ENCODE results near the gene EFTUD2.
A peak's percentile ranks its signal among the peaks of the same experiment; 100 is the strongest.

EFTUD2 gene

GRCh38 chr17:44925731-44926697 lies 26.8 kb upstream of the EFTUD2 start:
- no peak for DNase-seq

DNA sequence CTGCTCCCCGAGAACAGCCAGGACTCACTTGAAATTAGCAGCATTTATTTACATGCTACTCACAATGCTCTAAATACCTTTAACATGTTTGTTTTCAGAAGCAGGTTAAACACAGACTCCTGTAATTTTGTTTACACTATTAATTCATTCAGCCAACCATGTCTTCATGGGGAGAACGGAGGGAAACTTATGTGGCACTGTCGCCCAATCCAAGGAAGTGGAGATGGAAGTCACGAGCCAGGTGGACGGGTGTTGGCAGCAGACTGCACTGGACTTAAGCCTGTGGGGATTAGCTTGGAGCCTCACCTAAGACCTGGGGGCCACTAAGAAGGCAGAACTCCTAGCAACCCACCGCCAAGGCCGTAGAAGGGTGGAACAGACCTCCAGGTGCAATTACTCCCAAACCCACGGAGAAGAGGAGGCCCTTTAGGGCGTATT lies 24.9 kb upstream of the EFTUD2 start:
- DNase-seq, result no peak

GRCh38 chr17:44922746-44923470 lies 23.7 kb upstream of the EFTUD2 start:
- no peak for DNase-seq

GRCh38 chr17:44922136-44922535 lies 22.9 kb upstream of the EFTUD2 start:
- DNase-seq, result no peak

DNA sequence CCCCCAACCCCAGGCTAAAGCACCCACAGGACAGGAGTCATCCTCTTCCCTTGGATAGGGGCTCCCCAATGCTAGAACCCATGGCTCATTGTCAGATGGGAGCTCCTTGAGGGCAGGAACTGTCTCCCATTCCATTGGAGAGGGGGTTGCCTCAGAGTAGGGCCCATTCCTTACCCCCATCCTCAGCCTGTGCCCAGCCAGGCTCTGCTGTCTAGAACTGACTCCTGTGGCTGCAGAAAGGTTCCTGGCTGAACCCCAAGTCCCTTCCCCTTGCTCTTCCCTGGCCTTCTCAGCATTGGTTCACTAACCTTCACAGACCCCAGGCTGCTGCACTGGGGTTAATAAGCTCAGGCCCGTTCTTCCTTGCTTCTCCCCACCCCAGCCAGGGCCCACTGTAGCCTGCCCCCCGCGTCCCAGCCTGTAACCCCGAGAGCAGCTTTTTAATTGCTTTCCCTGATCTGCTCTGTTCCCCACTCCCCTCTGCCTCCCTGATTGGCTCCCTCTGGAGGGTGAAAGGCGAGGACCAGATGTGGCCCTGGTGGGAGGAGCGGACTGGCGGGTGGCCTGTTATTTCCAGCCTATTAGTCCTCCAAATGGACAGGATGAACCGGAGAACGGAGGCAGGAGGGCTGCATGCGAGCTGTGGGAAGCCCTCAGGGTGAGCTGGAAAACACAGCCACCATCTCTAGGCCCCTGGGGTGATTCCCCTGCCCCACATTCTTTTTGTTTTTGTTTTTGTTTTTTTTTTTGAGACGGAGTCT lies 22.1 kb upstream of the EFTUD2 start:
- no peak for DNase-seq

- DNase-seq, result no peak
Observed at GRCh38 chr17:44920565-44920940, 21.3 kb upstream of the EFTUD2 start.

GRCh38 chr17:44919885-44920564 lies 20.8 kb upstream of the EFTUD2 start:
- DNase-seq, result peak in 2 of 4 experiments; percentile 17 to 55

GRCh38 chr17:44919411-44919810 lies 20.2 kb upstream of the EFTUD2 start:
- DNase-seq, result no peak

DNA sequence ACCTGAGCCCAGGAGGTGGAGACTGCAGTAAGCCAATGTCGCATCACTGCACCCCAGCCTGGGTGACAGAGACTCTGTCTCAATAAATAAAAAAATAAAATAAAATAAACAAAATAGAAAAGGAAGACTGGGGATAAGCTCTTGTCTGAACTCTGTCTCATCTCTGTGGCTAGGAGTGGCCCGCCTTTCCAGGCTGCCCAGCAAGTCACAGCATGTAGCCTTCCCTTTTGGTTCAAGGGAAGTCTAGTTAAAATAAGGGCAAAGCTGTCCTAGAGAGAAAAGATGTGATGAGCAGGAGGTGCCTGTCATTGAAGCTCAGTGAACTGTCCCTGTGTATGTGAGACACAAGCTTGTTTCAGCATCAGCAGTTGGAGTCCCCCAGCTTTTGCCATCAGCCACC lies 18.8 kb upstream of the EFTUD2 start:
- no peak for DNase-seq

DNA sequence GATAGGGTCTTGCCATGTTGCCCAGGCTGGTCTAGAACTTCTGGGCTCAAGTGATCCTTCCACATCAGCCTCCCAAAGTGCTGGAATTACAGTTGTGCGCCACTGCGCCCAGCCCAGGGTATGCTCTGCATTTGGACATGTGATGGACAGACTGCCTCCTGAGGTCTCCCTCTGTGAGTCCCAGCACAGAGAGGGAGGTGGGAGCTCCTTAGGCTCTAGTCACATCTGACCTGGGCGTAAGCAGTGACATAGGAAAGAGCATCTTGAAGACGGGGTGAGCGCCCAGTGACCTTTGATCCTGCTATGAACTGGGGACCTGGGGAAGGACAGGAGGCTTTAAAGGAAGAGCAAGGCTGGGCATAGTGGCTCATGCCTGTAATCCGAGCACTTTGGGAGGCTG lies 18.2 kb upstream of the EFTUD2 start:
- no peak for DNase-seq

DNA sequence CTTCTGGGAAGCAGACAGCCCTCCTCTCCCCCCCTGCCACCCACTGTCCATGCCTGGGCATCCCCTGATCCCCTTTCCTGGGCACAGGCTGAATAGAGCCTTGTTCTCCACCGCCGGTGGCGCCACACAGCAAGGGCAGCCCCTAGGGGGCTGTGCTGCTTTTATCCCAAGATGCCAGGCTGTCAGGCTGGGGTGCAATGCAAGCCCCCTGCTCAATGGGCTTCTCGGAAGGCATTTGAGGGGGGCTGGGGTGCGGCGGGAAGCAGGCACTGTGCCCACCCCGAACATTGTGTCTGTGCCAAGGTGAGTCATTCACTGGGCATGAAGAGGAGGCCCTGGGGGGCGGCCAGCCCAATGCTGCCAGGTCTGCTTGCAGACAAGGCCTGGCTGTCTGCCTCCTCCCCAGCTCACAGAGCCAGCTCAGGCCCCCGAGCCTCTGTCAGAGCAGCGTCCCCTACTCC lies 17.6 kb upstream of the EFTUD2 start:
- DNase-seq, result no peak

GRCh38 chr17:44915862-44916780 lies 16.9 kb upstream of the EFTUD2 start:
- no peak for DNase-seq

GRCh38 chr17:44915321-44915726 lies 16.1 kb upstream of the EFTUD2 start, which contains the start of gene GFAP:
TSS of gene GFAP (minus strand) at chr17:44915500. CDS start at chr17:44915486, 14 bp downstream.
- DNase-seq, result no peak

DNA sequence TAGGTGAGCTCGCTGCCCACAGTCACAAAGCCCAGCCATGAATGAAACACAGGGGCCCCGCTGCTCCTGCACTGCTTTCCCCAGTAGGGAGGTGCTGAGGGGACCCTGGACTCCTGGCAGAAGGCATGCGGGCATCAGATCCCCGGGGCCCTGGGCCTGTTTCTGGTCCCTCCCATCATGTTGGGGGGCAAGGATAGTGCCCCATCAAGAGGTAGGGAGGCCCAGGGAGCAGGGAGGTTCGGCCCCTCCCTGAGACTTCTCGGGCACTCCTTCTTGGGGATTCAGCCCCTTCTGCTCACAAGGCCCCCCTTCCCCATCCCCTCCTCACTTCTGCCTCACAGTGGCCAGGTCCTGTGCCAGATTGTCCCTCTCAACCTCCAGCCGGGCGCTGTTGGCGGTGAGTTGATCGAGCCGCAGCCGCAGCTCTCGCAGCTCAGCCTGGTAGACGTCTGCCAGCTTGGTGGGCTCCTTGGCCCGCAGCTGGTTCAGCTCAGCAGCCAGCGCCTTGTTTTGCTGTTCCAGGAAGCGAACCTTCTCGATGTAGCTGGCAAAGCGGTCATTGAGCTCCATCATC lies 15.5 kb upstream of the EFTUD2 start:
- DNase-seq, result no peak

- DNase-seq, result no peak
Observed at GRCh38 chr17:44914148-44914547, 14.9 kb upstream of the EFTUD2 start.

DNA sequence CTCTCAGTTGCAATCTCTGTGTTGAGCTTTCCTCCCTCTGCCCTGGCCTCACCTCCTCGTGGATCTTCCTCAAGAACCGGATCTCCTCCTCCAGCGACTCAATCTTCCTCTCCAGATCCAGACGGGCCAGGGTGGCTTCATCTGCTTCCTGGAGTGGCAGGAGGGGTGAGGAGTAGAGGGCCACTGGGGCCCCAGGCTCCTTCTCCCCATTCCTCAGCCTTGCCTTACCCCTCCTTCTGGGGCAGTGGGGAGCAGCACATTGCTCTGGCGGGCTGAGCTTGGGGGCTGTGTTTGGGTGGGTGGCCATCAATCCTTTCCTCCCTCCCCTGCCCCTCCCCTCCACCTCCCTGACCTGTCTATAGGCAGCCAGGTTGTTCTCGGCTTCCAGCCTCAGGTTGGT lies 14.4 kb upstream of the EFTUD2 start:
- DNase-seq, result no peak

DNA sequence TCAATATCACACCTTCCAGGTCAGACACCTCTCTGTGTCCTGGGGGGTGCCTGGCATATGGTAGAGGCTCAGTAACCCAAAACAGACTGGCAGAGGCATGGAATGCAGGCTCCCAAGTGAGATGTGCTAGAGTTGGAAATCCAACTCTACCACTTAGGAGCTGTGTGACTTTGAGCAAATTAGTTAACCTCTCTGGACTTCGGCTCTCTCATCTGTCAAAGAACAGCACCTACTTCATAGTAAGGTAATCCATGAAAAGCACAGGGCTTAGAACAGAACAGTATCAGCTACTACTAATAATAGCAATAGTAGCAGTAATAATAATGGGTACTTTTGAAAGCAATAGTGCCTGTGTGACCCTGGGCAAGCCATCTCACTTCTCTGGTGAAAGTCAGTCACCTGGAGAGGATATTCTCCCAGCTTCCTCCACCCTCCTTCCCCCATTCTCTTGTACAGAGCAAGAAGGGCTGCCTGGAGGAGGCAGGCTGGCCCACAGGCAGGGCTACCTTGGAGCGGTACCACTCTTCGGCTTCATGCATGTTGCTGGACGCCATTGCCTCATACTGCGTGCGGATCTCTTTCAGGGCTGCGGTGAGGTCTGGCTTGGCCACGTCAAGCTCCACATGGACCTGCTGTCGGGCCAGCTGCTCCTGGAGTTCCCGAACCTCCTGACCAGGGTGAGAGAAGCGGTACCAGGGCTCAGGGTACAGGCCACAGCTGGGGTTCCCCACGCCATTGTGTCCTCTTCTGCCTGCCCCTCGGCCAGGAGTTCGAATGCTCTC lies 13.7 kb upstream of the EFTUD2 start:
- DNase-seq, result no peak

DNA sequence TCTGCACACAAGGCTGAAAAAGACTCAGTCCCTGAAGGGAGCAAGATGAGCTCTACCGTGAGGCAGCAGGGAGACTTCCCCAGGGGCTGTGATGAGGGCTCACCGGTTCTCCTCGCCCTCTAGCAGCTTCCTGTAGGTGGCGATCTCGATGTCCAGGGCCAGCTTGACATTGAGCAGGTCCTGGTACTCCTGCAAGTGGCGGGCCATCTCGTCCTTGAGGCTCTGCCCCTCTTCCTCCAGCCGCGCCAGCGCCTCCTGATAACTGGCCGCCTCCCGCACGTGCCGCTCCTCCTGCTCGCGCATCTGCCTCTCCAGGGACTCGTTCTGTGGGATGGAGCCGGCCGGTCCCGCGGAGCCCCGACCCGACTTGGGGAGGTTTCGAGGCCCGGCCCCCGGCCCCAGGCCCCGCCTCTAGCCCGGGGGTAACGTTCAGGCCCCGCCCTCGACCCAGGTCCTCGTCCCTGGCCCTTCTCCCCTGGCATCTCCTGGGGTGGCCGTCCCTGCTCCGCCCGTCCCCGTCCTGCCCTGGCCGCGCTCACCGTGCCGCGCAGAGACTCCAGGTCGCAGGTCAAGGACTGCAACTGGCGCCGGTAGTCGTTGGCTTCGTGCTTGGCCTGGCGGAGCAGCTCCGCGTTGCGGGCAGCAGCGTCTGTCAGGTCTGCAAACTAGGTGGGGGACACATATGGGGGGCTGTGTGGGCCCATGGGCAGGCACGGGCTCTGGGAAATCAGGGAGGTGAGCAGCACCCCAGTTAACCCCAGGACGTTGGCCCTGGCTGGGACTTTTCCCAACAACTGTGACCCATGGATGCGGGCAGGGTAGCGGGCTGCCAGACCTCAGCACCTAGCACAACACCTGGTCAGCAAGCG lies 12.1 kb upstream of the EFTUD2 start:
- DNase-seq, result peak in 2 of 4 experiments; percentile 9 to 17
